Amniotic stem cell (primary cell): Measurements from ENCODE around the gene KCNMA1.
"Not testable (repeated sequence)": the region's sequence is repeated elsewhere in the genome, so short reads cannot be mapped to it uniquely, and the experiment has no call there.

ENCODE experiments used
- DNase-seq: peaks from one replicate; lab custom pipeline; 2025; lab: John Stamatoyannopoulos, UW

The KCNMA1 gene

DNA sequence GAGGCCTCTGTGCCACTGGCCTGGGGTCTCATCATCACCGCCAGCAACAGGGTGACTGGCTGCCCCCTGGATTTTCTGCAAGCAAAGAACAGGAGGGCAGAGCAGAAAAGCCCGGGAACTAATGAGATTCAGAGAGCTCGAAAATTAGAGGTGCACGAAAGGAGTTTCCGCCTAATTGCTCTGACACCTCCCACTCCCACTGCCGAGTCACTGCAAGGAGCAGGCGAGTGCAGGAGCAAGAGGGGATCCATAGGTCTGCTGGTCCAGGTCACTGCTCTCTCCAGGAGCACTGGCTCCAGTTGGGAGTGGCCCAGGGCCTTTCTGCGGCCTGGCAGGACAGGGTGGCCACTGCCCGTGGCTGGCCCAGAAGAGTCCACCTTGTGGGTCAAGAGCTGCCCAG is 276.2 kb downstream of the KCNMA1 start:
- no peak for DNase-seq

DNA sequence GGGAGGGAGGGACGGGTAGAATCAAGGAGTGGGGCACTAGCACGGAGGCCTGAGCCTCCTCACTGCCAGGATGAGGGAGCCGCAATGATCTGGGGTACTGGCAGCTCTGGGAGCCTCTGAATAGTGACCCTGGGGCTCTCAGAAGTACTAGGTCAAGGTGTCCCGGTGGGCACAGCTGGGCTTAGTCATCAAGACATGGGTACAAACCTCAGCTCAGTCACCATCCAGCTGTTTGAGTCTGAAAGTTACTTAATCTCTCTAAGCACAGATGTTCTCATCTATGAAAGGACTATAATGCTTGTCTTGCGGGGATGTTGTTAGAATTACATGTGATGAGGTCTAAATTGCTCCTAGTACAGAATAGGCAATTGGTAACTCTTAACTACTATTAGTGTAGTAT is 276.8 kb downstream of the KCNMA1 start:
- no peak for DNase-seq

DNA sequence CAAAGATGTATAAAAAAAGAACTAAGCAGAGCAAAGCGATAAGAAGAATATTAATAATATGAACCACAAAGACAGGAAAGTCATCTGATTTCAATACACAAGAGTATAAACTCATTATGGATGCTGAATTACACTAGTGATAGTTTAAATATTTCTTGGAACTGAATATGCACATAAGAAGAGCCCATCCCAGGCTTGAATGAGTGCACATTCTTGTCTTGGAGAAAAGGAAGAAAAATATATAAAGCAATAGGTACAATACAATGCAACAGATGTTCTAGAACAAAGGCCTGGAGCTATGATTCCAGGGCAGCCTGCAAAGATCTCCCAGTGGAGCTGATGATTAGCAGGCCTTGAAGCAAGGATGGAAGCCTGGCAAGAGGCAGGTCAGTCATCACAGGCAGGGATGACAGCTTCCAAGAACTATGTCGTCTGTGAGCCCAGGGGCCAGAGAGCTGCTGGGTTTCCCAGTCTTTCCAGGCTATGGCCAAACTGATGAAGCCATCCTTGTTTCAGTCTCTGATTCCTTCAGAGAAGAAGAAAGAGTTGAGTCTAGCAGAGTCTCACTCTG is 277.6 kb downstream of the KCNMA1 start:
- DNase-seq, result no peak

DNA sequence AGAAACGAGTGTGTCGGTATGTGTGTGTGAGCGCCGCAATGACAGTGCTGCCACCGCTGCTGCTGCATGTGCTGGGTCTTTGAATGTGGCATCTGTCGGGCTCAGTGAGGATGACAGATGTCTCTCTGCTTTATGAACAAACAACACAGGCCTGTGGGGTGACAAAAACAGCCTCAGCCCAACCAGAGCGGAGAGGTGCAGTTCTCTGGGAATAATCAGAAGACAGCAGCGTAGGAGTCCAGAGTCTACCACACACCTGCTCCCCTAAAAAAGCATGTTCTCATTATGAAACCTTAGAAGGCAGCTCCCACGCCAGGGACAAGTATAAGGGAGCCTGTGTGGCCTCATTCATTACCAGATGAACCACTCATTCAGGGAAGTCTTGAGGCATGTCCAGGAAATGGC is 278.3 kb downstream of the KCNMA1 start:
- no peak for DNase-seq

DNA sequence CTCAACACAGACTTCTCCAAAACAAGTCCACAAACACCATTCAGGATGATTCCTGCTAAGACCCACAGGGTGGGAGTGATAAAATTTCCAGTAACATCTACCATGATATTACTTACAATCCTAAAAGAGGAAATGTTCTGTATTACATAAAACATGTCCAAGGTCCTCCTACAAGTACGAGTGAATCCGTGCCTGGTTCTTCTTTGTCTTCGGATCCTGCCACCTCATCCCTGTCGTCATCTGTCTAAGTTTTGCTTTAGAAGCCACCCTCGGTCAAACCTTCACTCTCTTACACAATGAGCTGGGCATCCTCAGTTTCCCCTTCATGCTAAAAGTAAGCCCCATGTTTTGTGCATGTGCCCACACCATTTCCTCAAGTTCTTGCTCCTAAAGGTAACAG is 279.0 kb downstream of the KCNMA1 start:
- no peak for DNase-seq

DNA sequence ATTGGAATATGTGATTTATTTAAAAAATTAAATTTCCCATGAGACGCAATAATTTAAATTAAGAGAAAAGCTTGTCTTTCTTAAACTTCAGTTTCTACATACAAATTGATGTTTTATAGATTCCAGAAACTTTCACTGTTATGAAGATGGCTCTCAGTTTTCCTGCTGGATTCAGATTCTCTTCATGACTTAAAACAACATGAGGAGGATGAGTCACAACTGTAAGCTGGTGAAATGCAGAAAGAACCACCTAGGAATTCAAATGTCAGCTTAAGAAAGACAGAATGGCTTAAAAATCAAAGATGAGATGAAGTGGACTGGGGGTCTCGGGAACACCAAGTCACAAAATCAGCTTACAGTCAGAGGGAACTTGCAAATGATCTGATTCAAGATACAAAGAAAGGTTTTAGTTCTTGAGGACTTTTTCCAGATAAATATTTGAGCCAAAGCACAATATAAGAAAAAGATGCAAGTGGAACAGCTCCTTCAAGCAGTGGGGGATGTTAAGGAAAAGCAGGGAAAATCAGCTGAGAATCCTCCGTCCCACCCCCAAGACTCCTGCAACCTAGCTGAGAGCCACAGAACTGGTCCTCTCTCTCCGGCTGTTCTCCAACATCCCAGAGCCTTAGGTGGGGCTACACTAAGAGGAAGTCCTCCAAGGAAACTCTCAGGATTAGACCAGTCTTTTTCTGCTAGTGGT is 279.8 kb downstream of the KCNMA1 start:
- peak; percentile 62 for DNase-seq

DNA sequence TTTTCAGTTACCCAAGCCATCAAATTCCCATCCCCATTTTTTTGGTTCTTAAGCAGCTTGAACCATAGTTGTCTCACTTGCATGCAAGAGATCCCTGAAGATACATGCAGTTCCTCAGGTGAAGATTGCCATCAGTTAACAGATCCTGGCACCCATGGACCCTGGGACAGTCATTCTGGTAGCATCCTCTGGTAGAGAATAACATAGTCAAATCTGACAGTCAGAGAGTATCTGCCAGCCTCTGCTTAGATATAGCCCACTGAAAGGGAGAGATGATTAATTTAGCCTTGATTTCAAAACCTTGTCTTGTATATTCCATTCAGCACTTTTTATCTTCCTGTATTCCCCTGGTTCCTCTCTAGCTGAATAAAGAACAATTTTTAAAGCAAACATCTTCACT is 280.4 kb downstream of the KCNMA1 start:
- DNase-seq, result no peak

DNA sequence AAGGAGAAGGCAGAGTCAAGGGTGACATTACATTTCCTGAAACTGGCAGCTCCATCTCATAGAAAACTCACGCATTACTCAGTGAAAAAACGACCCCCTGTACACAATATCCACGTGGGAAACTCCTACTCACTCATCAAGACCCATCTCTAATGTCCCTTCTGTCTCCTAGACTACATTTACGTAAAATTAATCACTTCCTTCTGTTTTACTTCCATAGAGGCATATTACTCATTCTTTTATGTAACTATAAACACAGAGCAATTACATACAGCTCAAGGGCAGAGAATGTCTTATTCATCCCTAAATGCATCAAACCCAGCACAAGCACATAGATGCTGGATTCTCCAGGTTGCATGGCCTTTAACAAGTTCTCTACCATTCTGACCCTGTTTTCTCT is 281.8 kb downstream of the KCNMA1 start:
- DNase-seq, result peak; percentile 82

DNA sequence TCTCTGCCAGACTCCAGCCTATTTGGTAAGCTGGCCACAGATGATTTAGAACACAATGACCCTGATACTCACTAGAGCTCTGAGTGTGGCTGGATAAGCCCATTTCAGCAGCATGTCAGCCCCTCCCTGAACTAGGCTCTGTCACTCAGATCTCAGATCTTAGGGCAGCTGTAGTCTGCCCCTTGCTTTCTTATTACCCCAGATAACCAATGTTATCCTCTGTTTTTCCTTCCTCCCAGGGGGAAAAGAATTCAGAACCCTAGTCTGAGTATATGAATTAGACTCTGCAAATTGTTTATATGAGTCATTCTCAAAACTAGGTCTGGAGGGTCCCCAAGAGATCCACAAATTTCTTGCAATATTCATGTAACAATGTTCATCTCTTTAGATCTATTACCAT is 286.2 kb downstream of the KCNMA1 start:
- no peak for DNase-seq

DNA sequence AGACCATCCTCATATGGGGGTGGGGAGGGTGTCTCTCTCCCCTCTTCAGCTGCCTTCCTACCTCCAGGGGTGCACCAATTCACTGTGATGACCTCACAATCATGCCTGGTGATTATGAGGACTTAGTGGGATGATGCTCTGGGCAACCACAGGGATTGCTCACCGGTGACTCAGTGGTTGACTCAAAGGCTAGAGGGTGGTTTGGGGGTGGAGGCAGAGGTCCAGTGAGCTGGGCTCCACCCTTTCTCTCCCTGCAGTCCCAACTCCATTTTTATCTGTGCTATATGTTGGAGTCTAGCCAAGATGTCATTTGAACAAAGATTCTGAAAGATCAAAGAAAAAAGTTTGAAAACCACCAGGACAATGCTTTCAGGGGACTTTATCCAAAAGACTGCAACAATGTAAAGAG is 286.9 kb downstream of the KCNMA1 start:
- peak; percentile 97 for DNase-seq

DNA sequence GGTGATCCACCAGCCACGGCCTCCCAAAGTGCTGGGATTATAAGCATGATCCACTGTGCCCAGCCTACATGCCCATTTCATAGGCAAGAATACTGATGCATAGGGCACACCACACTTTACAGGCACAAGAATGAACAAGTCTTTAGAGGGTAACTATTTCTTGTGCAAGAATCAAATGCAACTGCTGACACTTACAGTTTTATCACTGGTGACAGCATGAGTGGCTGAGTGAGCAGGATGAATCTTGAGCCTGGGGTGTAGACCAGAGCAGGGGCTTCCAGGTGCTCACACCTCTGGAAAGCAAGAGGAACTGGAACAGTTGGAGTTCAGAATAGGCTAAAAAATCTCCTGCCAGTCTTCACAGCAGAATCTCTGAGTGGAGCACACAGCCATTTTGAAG is 287.5 kb downstream of the KCNMA1 start:
- DNase-seq, result no peak

DNA sequence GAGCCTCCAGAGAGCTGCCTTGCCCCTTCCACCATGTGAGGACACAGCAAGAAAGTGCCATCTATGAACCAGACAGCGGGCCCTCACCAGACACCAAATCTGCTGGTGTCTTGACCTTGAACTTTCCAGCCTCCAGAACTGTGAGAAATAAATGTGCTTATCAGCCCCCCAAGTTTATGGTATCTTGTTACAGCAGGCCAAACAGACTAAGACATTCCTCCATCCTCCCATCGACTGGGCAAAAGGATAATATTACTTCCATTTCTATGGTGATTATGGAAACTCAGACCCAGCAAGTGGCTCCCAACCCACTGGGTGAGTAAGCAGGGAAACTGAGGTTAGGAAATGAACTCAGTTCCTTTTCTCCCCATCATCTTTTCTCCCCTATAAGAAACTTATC is 288.4 kb downstream of the KCNMA1 start:
- DNase-seq, result no peak

DNA sequence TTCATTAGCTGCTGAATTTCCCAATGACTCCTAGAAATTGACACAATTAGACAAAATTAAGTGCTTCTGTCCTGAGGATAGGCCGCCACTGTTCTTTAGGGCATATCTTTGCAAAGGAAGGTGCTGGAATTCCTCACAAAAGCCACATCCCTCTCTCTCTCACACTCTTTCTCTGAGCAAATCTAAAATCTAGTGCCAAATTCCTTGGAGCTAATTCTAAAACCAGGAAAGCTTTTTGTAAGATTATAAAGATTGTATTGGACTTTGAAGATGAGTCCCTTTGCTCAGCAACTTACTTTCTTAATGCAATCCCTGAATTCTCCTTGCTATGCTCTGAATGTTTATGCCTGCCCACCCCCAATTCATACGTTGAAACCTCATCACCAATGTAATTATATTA is 288.9 kb downstream of the KCNMA1 start:
- no peak for DNase-seq

DNA sequence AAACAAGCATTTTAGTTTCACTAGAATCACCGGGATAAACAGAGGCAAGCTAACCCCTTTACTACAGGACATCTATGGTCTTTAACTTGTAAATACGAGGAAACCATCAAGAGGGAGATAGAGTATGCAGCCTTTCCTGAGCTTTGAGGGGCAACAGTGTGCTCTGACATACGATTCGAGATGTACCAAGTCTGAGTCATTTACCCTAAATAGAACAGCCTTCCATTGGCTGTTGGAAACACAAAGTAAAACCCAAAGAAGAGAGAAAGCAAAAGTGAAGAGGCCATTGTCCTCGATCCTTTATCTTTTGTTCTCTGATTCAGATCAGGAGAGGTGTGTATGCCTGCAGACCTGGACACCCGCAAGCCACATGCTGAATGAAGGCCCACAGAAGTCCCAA is 289.5 kb downstream of the KCNMA1 start:
- DNase-seq, result no peak

DNA sequence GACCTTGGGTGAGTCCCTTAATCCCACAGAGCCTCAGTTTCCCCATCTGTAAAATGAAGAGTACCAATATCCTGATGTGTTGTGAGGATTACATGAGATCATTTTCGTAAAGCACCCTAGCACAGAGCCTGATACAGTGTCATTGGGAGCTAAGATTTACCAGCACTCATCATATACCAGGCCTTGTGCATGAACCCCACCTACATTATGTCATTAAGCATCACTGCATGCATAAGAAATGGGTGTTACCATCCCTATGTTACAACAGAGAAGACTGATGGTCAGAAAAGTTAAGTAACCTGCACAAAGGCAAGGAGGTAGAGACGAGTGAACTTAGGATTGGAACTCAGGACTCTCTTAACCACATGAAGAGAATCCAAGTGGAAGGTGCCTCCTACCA is 290.6 kb downstream of the KCNMA1 start:
- DNase-seq, result no peak

DNA sequence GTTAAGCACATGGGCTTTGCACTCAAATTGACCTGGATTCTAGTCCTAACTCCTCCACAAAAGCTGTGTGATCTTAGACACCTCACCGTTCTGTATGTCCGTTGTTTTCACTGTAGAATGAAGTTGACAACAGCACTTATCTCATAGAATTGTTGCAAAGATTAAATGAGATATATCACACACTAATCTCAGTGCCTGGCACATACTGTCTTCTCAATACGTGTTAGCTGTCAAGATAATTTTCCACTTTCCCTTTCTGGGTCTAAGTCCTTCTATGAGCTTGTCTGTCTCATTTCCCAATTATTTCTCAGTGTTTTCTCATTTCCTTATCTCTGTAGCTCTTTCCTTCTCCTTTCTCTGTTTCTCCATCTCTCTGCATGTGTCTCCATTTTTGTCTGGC is 296.6 kb downstream of the KCNMA1 start:
- DNase-seq, result no peak

DNA sequence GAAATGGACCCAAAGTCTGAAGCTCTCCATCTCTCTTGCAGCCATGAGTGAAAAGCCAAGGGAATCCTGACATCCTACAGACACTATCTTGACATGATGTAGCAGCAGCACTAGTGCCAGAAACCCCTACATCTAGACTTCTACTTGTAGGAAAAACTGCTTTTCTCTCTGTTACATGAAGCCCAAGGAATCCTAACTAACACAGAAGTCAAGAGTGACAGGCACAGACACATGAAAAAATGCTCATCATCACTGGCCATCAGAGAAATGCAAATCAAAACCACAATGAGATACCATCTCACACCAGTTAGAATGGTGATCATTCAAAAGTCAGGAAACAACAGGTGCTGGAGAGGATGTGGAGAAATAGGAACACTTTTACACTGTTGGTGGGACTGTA is 297.7 kb downstream of the KCNMA1 start:
- DNase-seq, result not testable (repeated sequence)

DNA sequence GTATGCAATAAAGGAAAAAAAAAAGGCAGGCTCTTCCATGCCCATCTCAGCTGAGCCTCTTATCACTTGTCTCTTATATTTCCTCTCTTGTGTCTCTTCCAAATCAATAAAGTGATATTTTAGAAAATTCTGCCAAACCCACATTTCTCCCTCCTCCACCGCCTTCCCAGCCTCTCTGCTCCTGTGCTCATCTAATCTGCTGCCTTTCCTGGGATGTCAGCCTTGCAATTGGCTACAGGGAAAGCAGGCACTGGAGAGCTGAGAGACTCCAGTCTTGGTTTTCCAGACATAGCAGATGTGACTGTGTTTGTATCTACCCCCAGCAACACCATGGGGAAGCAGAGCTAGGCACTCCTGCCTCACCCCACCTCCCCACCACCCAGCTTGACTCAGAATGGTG is 298.4 kb downstream of the KCNMA1 start:
- DNase-seq, result no peak

DNA sequence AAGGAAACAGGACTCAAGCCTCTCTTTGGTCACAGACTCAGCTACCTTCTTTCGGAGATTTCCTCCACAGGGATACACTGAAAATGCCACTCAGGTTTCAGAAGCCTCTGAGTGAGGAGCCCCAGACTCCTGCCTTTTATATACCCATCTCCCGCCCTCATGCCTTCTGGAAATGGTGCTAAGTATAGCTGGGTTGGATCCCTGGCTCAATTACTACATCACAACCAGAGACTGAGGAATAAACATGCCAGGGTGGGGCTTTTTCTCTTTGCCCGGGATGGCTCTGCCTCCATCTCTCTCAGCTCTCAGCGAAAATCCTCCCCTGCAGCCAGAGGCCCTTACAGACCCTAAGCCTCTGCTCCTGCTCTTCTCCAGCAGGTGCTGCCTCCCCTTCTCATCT is 299.5 kb downstream of the KCNMA1 start:
- no peak for DNase-seq

DNA sequence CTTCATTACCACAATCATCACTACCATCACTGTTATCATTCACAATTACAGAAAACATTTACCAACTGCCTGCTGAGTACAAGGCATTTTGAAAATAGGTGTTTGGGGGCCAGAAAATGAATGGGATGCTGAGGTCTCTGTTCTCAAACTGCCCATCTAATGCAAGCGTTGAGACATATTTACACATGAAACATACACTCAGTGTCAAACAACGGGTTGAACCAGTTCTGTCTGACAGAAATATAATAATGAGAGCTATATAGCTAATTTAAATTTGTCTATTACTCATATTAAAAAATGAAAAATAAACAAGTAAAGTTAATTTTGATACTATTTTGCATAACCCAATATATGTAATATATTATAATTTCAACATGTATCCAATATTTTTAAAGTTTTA is 303.1 kb downstream of the KCNMA1 start:
- no peak for DNase-seq

DNA sequence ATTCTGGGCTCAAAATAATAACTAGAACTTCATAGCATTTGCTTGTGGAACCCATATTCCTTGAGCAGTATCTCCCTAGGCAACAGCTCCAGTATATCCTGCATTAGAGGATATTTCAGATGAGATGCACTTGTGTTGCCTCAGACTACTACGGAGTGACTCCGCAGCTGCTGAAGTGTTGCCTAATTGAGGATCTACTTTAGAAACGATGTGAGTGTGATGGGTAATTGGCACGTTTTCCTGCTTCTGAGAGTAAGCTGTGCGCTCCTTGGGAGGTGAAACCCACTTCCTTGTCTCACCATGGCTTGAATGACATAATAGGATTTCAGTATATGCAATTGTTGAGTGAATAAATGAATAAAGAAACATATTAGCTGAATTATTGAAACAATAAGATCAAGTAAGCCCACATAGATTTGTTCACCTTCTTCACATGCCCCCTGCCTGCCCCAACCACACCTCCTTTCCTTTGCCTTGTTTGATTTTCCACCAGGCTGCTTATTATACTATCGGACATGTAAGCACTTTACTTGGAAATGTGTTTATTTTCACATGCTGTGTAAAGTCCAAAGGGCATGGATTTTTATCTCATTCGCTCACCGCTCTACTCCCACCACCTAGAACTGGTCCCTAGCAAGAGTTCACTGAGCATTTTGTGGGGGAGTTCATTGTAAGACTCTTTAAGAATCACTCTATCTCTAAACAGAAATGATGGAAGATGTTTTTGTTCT is 303.8 kb downstream of the KCNMA1 start:
- DNase-seq, result no peak

DNA sequence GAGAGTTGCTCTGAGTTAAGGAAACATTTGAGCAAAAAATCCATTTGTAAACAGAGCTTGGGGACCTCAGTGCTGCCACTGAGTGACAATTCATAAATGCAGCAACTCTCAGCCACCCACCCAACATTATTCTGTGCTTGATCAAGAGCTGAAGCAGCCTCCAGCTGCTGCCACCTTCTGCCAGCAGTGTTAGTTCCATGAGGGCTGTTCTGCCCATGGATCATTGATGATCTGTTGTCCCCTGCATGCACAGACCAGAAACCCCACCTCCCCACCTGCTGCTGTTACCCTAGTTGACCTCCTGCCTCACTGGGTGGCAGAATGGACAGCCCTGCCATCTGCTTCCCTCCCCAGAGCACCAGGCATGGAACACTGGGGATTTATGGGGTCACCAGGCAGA is 305.4 kb downstream of the KCNMA1 start:
- no peak for DNase-seq

DNA sequence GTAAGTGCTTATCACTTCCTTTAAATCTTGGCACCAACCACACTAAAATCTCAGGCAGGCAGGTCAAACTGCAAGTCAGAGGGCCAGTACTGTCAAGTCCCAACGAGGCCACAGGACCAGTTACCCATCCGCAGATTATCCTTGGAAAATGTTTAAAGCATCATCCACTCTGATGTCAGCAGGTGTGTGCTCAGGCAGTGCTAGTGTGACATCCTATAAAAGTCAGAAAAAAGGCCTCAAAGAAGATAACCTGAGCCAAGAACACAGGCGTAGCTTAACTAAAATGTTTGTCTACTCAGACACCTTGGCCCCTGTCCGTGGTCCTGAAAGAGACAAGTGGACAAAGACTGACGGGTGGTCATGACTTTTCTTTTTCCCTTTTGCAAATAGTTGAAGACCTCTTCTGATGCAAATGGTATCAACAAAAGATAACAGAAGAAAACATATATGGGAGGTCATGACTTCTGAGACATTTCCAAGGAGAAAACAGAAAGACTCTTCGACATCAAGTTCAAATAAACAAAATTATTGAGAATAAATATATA is 309.3 kb downstream of the KCNMA1 start:
- no peak for DNase-seq

DNA sequence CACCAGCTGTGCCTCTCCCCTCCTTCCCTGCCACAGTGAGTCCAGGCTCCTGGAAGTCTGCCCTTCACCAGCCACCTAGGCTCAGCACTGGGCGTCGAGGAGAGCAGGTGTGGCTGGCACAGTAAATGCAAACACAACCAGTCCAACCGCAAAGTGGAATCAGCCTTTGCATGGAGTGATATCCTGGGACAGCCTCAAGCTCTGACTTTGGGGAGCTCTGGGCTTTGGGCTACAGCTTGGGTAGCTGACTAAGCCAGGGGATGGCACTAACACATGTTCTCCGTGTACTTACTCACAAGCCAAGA is 312.4 kb downstream of the KCNMA1 start:
- no peak for DNase-seq
